H1 (cell line): Measurements from ENCODE around the gene KLHDC8A. TPM values are rescaled to one million over a fixed set of nuclear protein-coding genes. Genes with fewer than 3 reads are reported as not detected.

Experiments
- CTCF ChIA-PET: fragments of 300-600 bp; sonication (Branson Sonifier 250); formaldehyde crosslinking; loops from one replicate; lab custom pipeline; 2021; ENCODE audit not compliant: partially characterized antibody; lab: Charles Lee
- POLR2A ChIA-PET: fragments of 300-600 bp; sonication (Branson Sonifier 250); formaldehyde crosslinking; loops from one replicate; lab custom pipeline; 2021; ENCODE audit warnings: inconsistent platforms; ENCODE audit not compliant: partially characterized antibody; lab: Charles Lee
- DNase-seq, 2 experiments: peaks; one replicate each; pipeline versions ENCODE4 v3.0.0 to v3.0.0-alpha.2; 2010 to 2022; ENCODE audit warnings: low spot score in 2 of 2, low read depth in 1 of 2, mixed read lengths in 1 of 2
- FAIRE-seq: peaks from 2 replicates; lab custom pipeline; 2011; peaks lifted over from hg19 to GRCh38; lab: Jason Lieb, UNC
- H2AFZ ChIP-seq: 2 replicates; pipeline ENCODE4 v1.8.1; 2012; ENCODE audit warnings: low read length, inconsistent platforms
- H2AK5ac ChIP-seq: 2 replicates; pipeline ENCODE4 v1.6.1; 2013; ENCODE audit warnings: low read depth, low read length
- H2BK120ac ChIP-seq: replicated peaks from 2 replicates; pipeline ENCODE3; 2013; ENCODE audit warnings: low read depth, low read length, inconsistent platforms
- H2BK12ac ChIP-seq: 2 replicates; pipeline ENCODE4 v1.6.1; 2013; ENCODE audit warnings: low read depth, low read length
- H2BK15ac ChIP-seq: 2 replicates; pipeline ENCODE4 v1.6.1; 2013; ENCODE audit warnings: low read length
- H2BK20ac ChIP-seq: 2 replicates; pipeline ENCODE4 v1.6.1; 2013; ENCODE audit warnings: low read length
- H2BK5ac ChIP-seq: 2 replicates; pipeline ENCODE4 v1.6.1; 2013; ENCODE audit warnings: low read depth, low read length
- H3K14ac ChIP-seq: 2 replicates; pipeline ENCODE4 v1.6.1; 2013; ENCODE audit warnings: inconsistent platforms; ENCODE audit not compliant: insufficient read length
- H3K18ac ChIP-seq: 2 replicates; pipeline ENCODE4 v1.6.1; 2013; ENCODE audit warnings: low read length; ENCODE audit errors: extremely low read depth
- H3K23ac ChIP-seq: 2 replicates; pipeline ENCODE4 v1.6.1; 2013; ENCODE audit warnings: inconsistent platforms; ENCODE audit not compliant: insufficient read length
- H3K23me2 ChIP-seq: 2 replicates; pipeline ENCODE4 v1.6.1; 2013; ENCODE audit warnings: low read depth, low read length
- H3K27ac ChIP-seq: 2 replicates; pipeline ENCODE4 v1.6.1; 2011; ENCODE audit warnings: low read depth, low read length, inconsistent platforms
- H3K27me3 ChIP-seq, 4 experiments: replicated peaks in 1 of 4; 1 replicate in 1 of 4; 2 replicates in 3 of 4; pipeline versions ENCODE4 v1.6.1 to v1.8.1; 2011 to 2013; ENCODE audit warnings: low read length in 3 of 4, mild to moderate bottlenecking in 3 of 4, inconsistent platforms in 2 of 4, mixed read lengths in 2 of 4, moderate library complexity in 1 of 4; ENCODE audit not compliant: control insufficient read depth in 3 of 4, insufficient read depth in 3 of 4; ENCODE audit errors: extremely low read depth in 1 of 4
- H3K36me3 ChIP-seq, 4 experiments: 2 replicates each; pipeline versions ENCODE4 v1.6.1 to v1.8.1; 2011 to 2013; ENCODE audit warnings: mild to moderate bottlenecking in 4 of 4, low read length in 3 of 4, moderate library complexity in 2 of 4, control low read depth in 1 of 4, inconsistent platforms in 1 of 4; ENCODE audit not compliant: insufficient read depth in 4 of 4, control insufficient read depth in 2 of 4
- H3K4ac ChIP-seq: replicated peaks from 2 replicates; pipeline ENCODE3; 2013; ENCODE audit warnings: low read length, low read depth, mixed read lengths, inconsistent platforms; ENCODE audit not compliant: insufficient read length
- H3K4me1 ChIP-seq, 4 experiments: replicated peaks in 1 of 4; 1 replicate in 1 of 4; 2 replicates in 3 of 4; pipeline versions ENCODE4 v1.6.1 to v1.8.1; 2011 to 2013; ENCODE audit warnings: low read length in 3 of 4, inconsistent platforms in 2 of 4, mixed read lengths in 1 of 4; ENCODE audit not compliant: insufficient read depth in 4 of 4, control insufficient read depth in 3 of 4
- H3K4me2 ChIP-seq, 2 experiments: 2 replicates each; pipeline versions ENCODE4 v1.6.1 to v1.8.1; 2011 to 2013; ENCODE audit warnings: low read depth in 2 of 2, low read length in 2 of 2, control low read depth in 1 of 2, inconsistent platforms in 1 of 2, mild to moderate bottlenecking in 1 of 2; ENCODE audit not compliant: insufficient read depth in 1 of 2
- H3K4me3 ChIP-seq, 4 experiments: fragments of 200-600, 300-600 bp in 1 of 4; sonication (generic), shearing (Covaris generic), sonication (Bioruptor Twin) in 1 of 4; 2 replicates each; pipeline versions ENCODE4 v1.5.1 to v1.8.1; 2011 to 2016; ENCODE audit warnings: low read length in 4 of 4, low read depth in 3 of 4, control low read depth in 2 of 4, inconsistent platforms in 2 of 4, mild to moderate bottlenecking in 2 of 4, mixed read lengths in 1 of 4, moderate library complexity in 1 of 4; ENCODE audit not compliant: insufficient read depth in 2 of 4; ENCODE audit errors: extremely low read depth in 1 of 4
- H3K56ac ChIP-seq: replicated peaks from 2 replicates; pipeline ENCODE3; 2013; ENCODE audit warnings: low read depth, mild to moderate bottlenecking, mixed read lengths, low read length, inconsistent platforms; ENCODE audit not compliant: insufficient read length
- H3K79me1 ChIP-seq: 2 replicates; pipeline ENCODE4 v1.6.1; 2013; ENCODE audit warnings: low read depth, low read length, control low read depth
- H3K79me2 ChIP-seq, 2 experiments: 2 replicates each; pipeline versions ENCODE4 v1.6.1 to v1.8.1; 2012 to 2013; ENCODE audit warnings: low read length in 2 of 2, mild to moderate bottlenecking in 2 of 2, inconsistent platforms in 1 of 2; ENCODE audit not compliant: insufficient read depth in 2 of 2, control insufficient read depth in 1 of 2
- H3K9ac ChIP-seq, 4 experiments: replicated peaks in 1 of 4; 1 replicate in 1 of 4; 2 replicates in 3 of 4; pipeline versions ENCODE4 v1.6.1 to v1.8.1; 2011 to 2013; ENCODE audit warnings: low read depth in 3 of 4, low read length in 3 of 4, control low read depth in 2 of 4, mild to moderate bottlenecking in 2 of 4, moderate library complexity in 2 of 4, inconsistent platforms in 1 of 4; ENCODE audit errors: extremely low read depth in 1 of 4
- H3K9me3 ChIP-seq, 2 experiments: 2 replicates each; pipeline versions ENCODE4 v1.6.1 to v1.8.1; 2012 to 2013; ENCODE audit warnings: mild to moderate bottlenecking in 2 of 2, moderate library complexity in 2 of 2, control low read depth in 1 of 2, inconsistent platforms in 1 of 2, low read depth in 1 of 2, low read length in 1 of 2, mixed read lengths in 1 of 2; ENCODE audit not compliant: insufficient read depth in 2 of 2
- H4K20me1 ChIP-seq, 2 experiments: replicated peaks in 1 of 2; 2 replicates each; pipeline versions ENCODE3 to v1.8.1; 2011 to 2013; ENCODE audit warnings: inconsistent platforms in 2 of 2, low read length in 2 of 2, mild to moderate bottlenecking in 1 of 2; ENCODE audit not compliant: insufficient read depth in 2 of 2, control insufficient read depth in 1 of 2
- H4K5ac ChIP-seq: 2 replicates; pipeline ENCODE4 v1.6.1; 2013; ENCODE audit warnings: low read length, low read depth, mixed read lengths, inconsistent platforms; ENCODE audit not compliant: insufficient read length
- H4K8ac ChIP-seq: 2 replicates; pipeline ENCODE4 v1.8.0; 2013; ENCODE audit warnings: mild to moderate bottlenecking, moderate library complexity, low read length, inconsistent platforms; ENCODE audit not compliant: insufficient read depth; ENCODE audit errors: extremely low read depth
- H4K91ac ChIP-seq: replicated peaks from 2 replicates; pipeline ENCODE3; 2013; ENCODE audit warnings: low read length, mixed read lengths, inconsistent platforms; ENCODE audit not compliant: insufficient read length
- BACH1 ChIP-seq: IDR thresholded peaks from 2 replicates; pipeline ENCODE4 v1.6.1; 2012; ENCODE audit warnings: low read length, improper control_type of control experiment
- POLR2AphosphoS5 ChIP-seq: IDR thresholded peaks from 2 replicates; pipeline ENCODE4 v1.6.1; 2011; ENCODE audit warnings: low read depth, low read length
- TCF12 ChIP-seq: IDR thresholded peaks from 2 replicates; pipeline ENCODE4 v1.6.1; 2011; ENCODE audit warnings: low read depth, mild to moderate bottlenecking, low read length
- WGBS, 2 experiments: shearing (Covaris generic) in 1 of 2; methylation state at CpG; one replicate each; pipeline versions ENCODE4 v1.1.6 to v1.1.7; 2013 to 2015; ENCODE audit warnings: low lambda C conversion rate in 2 of 2, mixed read lengths in 2 of 2, inconsistent platforms in 1 of 2, low coverage in 1 of 2, missing lambda C conversion rate in 1 of 2; ENCODE audit not compliant: insufficient replicate concordance in 2 of 2, insufficient coverage in 1 of 2, insufficient read length in 1 of 2; ENCODE audit errors: extremely low coverage in 1 of 2, missing lambda C conversion rate in 1 of 2; 5-methylcytosine and 5-hydroxymethylcytosine counted together
- polyA plus RNA-seq, 7 experiments: library from polyadenylated mRNA; depleted of rRNA in 3 of 7; stranded (reverse) in 5 of 7; unstranded in 2 of 7; fragments of >200 nt in 5 of 7; fragments of 200-250 nt in 2 of 7; gene quantifications; 1 replicate in 5 of 7; 2 replicates in 1 of 7; 4 replicates in 1 of 7; pipeline versions ENCODE4 v1.2.1 to v1.2.3, GENCODE V29; 2011 to 2013; ENCODE audit warnings: missing spikeins in 2 of 7, mixed read lengths in 2 of 7
- total RNA-seq: library from RNA; stranded (reverse); fragmentation: NEBNext Ultra II Directional; extraction: Animal tissue kit (Norgen Biotek cat#: 25700); gene quantifications from 2 replicates; pipeline ENCODE4 v1.2.1, GENCODE V29; 2021

KLHDC8A gene
- total and polyA plus RNA-seq, 2 of the 8 experiments (the other 6 are each of a cell fraction or from before 2014, with no cell fraction given) = 1.9 to 3.4 TPM

- H3K4me3 ChIP-seq = no peak overlapping the region
- H3K23ac ChIP-seq = no peak overlapping the region
- H2BK20ac ChIP-seq = no peak overlapping the region
- H3K9ac ChIP-seq = no peak overlapping the region
- peaks cover 46 to 87% of the 10 kb centered on the region in 2 experiments for H3K79me2 ChIP-seq
- H3K18ac ChIP-seq = no peak overlapping the region
- H2BK5ac ChIP-seq = no peak overlapping the region
- no peak overlapping the region for H2AFZ ChIP-seq
- POLR2A ChIA-PET = interaction anchor here (1.2 to 7.5 kb wide), 8 partner anchors 10 to 132 kb away, joined by 3 to 124 read pairs (median 6); partner anchors contain the start of gene TMCC2
- peaks cover 6 to 36% of the 10 kb centered on the region in 2 experiments for H4K20me1 ChIP-seq
- 88% methylated on average over 5 of the region's 5 CpGs; no CpG with 5 or more reads in 1 of the 2 experiments for WGBS, 2 experiments
- no peak overlapping the region for H3K4ac ChIP-seq
- FAIRE-seq = no peak
- CTCF ChIA-PET = interaction anchor here (1.4 to 67.1 kb wide), 6 partner anchors 11 to 45 kb away, joined by 5 to 2424 read pairs (median 20); no protein-coding TSS in a partner anchor
- TF ChIP-seq TCF12 = 0 out of 2 replicates have a peak, but pooled peaks have one; percentile 28
- TF ChIP-seq POLR2AphosphoS5 = peak; percentile 27; the same call in 1 of the 2 replicates
- TF ChIP-seq BACH1 = no peak
- no peaks in the 10 kb centered on the region for H3K27me3 ChIP-seq
- H4K8ac ChIP-seq = no peak overlapping the region
- peaks cover 10 to 23% (median 18%) of the 10 kb centered on the region in 4 experiments for H3K36me3 ChIP-seq
- peak overlapping the region in 1 of 2 experiments; percentile 81; a peak in 2 of 4 replicates for H3K4me2 ChIP-seq
- DNase-seq = no peak
- H3K79me1 ChIP-seq = peaks cover 49% of the 10 kb centered on the region
- H2AK5ac ChIP-seq = no peak overlapping the region
- H3K4me1 ChIP-seq = peaks cover 35 to 60% (median 48%) of the 10 kb centered on the region in 4 experiments
- no peak overlapping the region for H2BK120ac ChIP-seq
- no peak overlapping the region for H3K27ac ChIP-seq
- H2BK15ac ChIP-seq = no peak overlapping the region
- peaks cover 2% of the 10 kb centered on the region; the same call in 1 of the 2 replicates for H3K23me2 ChIP-seq
- no peak overlapping the region for H2BK12ac ChIP-seq
- no peak overlapping the region for H4K91ac ChIP-seq
- H3K14ac ChIP-seq = no peak overlapping the region
- no peak overlapping the region for H4K5ac ChIP-seq
- H3K9me3 ChIP-seq = no peaks in the 10 kb centered on the region
- H3K56ac ChIP-seq = no peak overlapping the region
Measured at GRCh38 chr1:205315008-205315618, 41.6 kb downstream of the KLHDC8A start.
